ENCODE measurements around the gene DNAH7. TPM values are rescaled to one million over a fixed set of nuclear protein-coding genes. Genes with fewer than 3 reads are reported as not detected.

Gene DNAH7
- total and polyA plus RNA-seq, 2 of the 8 experiments (the other 6 are each of a cell fraction or from before 2014, with no cell fraction given) = 0.07 to 0.08 TPM

- no peaks in the 10 kb centered on the region for H3K79me2 ChIP-seq (ENCODE audit: control insufficient read depth in 1 of 2, insufficient read depth in 2 of 2, low read length in 2 of 2)
- no peaks in the 10 kb centered on the region for H3K4me1 ChIP-seq (replicated peaks in 1 of 4; ENCODE audit: control insufficient read depth in 3 of 4, insufficient read depth in 4 of 4, low read length in 3 of 4)
- WGBS, 2 experiments (ENCODE audit: extremely low coverage in 1 of 2, insufficient coverage in 1 of 2, insufficient read length in 1 of 2, insufficient replicate concordance in 2 of 2, low coverage in 1 of 2, low lambda C conversion rate in 2 of 2, missing lambda C conversion rate in 1 of 2) = 95% methylated on average over 2 of the region's 2 CpGs; no CpG with 5 or more reads in 1 of the 2 experiments
- H3K14ac ChIP-seq (ENCODE audit: insufficient read length) = no peak overlapping the region
- H3K9me3 ChIP-seq (ENCODE audit: insufficient read depth in 2 of 2, low read depth in 1 of 2, low read length in 1 of 2) = no peaks in the 10 kb centered on the region
- H3K27ac ChIP-seq (ENCODE audit: low read depth, low read length) = no peak overlapping the region
- H3K56ac ChIP-seq (replicated peaks; ENCODE audit: insufficient read length, low read depth, low read length) = no peak overlapping the region
- H2AFZ ChIP-seq (ENCODE audit: low read length) = no peak overlapping the region
- H3K9ac ChIP-seq (replicated peaks in 1 of 4; ENCODE audit: extremely low read depth in 1 of 4, low read depth in 3 of 4, low read length in 3 of 4) = no peak overlapping the region
- H3K4me2 ChIP-seq (ENCODE audit: insufficient read depth in 1 of 2, low read depth in 2 of 2, low read length in 2 of 2) = no peak overlapping the region
- ChIA-PET POLR2A (ENCODE audit: partially characterized antibody) (no interaction called here), CTCF (ENCODE audit: partially characterized antibody) (no interaction called here)
- H3K23ac ChIP-seq (ENCODE audit: insufficient read length) = no peak overlapping the region
- H4K5ac ChIP-seq (ENCODE audit: insufficient read length, low read depth, low read length) = no peak overlapping the region
- TF ChIP-seq EZH2 (IDR thresholded peaks at IDR 0.05; ENCODE audit: low read depth, low read length, severe bottlenecking) (no peak), CHD2 (IDR thresholded peaks at IDR 0.05; ENCODE audit: low read length) (no peak), TCF12 (IDR thresholded peaks at IDR 0.05; ENCODE audit: low read depth, low read length) (no peak), KDM5A (IDR thresholded peaks at IDR 0.05; ENCODE audit: low read length) (no peak), GTF2F1 (IDR thresholded peaks at IDR 0.05; ENCODE audit: borderline replicate concordance, low read depth, low read length) (no peak), SRF (IDR thresholded peaks at IDR 0.05; ENCODE audit: low read depth, low read length) (no peak), BCL11A (IDR thresholded peaks at IDR 0.05; ENCODE audit: low read depth in 2 of 2, low read length in 2 of 2) (no peak), RXRA (IDR thresholded peaks at IDR 0.05; ENCODE audit: insufficient read depth, low read depth, low read length) (no peak), EGR1 (IDR thresholded peaks at IDR 0.05; ENCODE audit: borderline replicate concordance, low read depth, low read length) (no peak), KDM4A (IDR thresholded peaks at IDR 0.05; ENCODE audit: low read depth, low read length, severe bottlenecking) (no peak), SAP30 (IDR thresholded peaks at IDR 0.05; ENCODE audit: insufficient read depth, insufficient replicate concordance, low read length) (no peak), CHD1 (IDR thresholded peaks at IDR 0.05; ENCODE audit: low read depth, low read length) (no peak)
- H4K20me1 ChIP-seq (replicated peaks in 1 of 2; ENCODE audit: control insufficient read depth in 1 of 2, insufficient read depth in 2 of 2, low read length in 2 of 2) = no peaks in the 10 kb centered on the region
- DNase-seq (ENCODE audit: low read depth in 1 of 2, low spot score in 2 of 2) (no peak), FAIRE-seq (no peak)
- no peak overlapping the region for H4K8ac ChIP-seq (ENCODE audit: extremely low read depth, insufficient read depth, low read length)
- H3K79me1 ChIP-seq (ENCODE audit: low read depth, low read length) = no peaks in the 10 kb centered on the region
- H2BK15ac ChIP-seq (ENCODE audit: low read length) = no peak overlapping the region
- H2AK5ac ChIP-seq (ENCODE audit: low read depth, low read length) = no peak overlapping the region
- no peak overlapping the region for H4K91ac ChIP-seq (replicated peaks; ENCODE audit: insufficient read length, low read length)
- H3K27me3 ChIP-seq (replicated peaks in 1 of 4; ENCODE audit: control insufficient read depth in 3 of 4, extremely low read depth in 1 of 4, insufficient read depth in 3 of 4, low read length in 3 of 4) = no peaks in the 10 kb centered on the region
- no peak overlapping the region for H2BK5ac ChIP-seq (ENCODE audit: low read depth, low read length)
- no peak overlapping the region for H3K4ac ChIP-seq (replicated peaks; ENCODE audit: insufficient read length, low read depth, low read length)
- no peaks in the 10 kb centered on the region for H3K36me3 ChIP-seq (ENCODE audit: control insufficient read depth in 2 of 4, insufficient read depth in 4 of 4, low read length in 3 of 4)
- H2BK20ac ChIP-seq (ENCODE audit: low read length) = no peak overlapping the region
- no peak overlapping the region for H2BK120ac ChIP-seq (replicated peaks; ENCODE audit: low read depth, low read length)
- no peaks in the 10 kb centered on the region for H3K23me2 ChIP-seq (ENCODE audit: low read depth, low read length)
- H3K4me3 ChIP-seq (ENCODE audit: extremely low read depth in 1 of 4, insufficient read depth in 2 of 4, low read depth in 3 of 4, low read length in 4 of 4) = no peak overlapping the region
- H3K18ac ChIP-seq (ENCODE audit: extremely low read depth, low read length) = no peak overlapping the region
- no peak overlapping the region for H2BK12ac ChIP-seq (ENCODE audit: low read depth, low read length)
These were observed 286.5 kb downstream of the DNAH7 start for GRCh38 chr2:195782156-195782555.
